GM12873 (cell line): ENCODE results near the gene CKAP4.

ENCODE experiments used
- CTCF ChIP-seq: IDR thresholded peaks from 2 replicates; pipeline ENCODE4 v1.5.1; 2012; ENCODE audit warnings: low read depth, mild to moderate bottlenecking, moderate library complexity, low read length, control low read depth; ENCODE audit not compliant: insufficient read depth; ENCODE audit errors: missing control alignments

CKAP4 gene

GRCh38 chr12:106213662-106214061 lies 34.2 kb downstream of the CKAP4 start:
- TF ChIP-seq CTCF, result no peak

- TF ChIP-seq CTCF, result no peak
Measured at GRCh38 chr12:106211973-106212372, 35.8 kb downstream of the CKAP4 start.

GRCh38 chr12:106205208-106206069 lies 42.4 kb downstream of the CKAP4 start:
- no peak for TF ChIP-seq CTCF

GRCh38 chr12:106204312-106204711 lies 43.5 kb downstream of the CKAP4 start:
- no peak for TF ChIP-seq CTCF

GRCh38 chr12:106197906-106198623 lies 49.8 kb downstream of the CKAP4 start:
- no peak for TF ChIP-seq CTCF

- no peak for TF ChIP-seq CTCF
Measured at GRCh38 chr12:106195621-106196027, 52.2 kb downstream of the CKAP4 start.

GRCh38 chr12:106194351-106194750 lies 53.5 kb downstream of the CKAP4 start:
- TF ChIP-seq CTCF, result no peak
